GM18861 (cell line): ENCODE data around the gene VPS36.
"Not testable (repeated sequence)": the region's sequence is repeated elsewhere in the genome, so short reads cannot be mapped to it uniquely, and the experiment has no call there.

ENCODE experiments used
- ATAC-seq: cut with Tn5 transposase; IDR thresholded peaks from one replicate; pipeline ENCODE4 v1.9.1; 2021; ENCODE audit not compliant: unreplicated experiment

The VPS36 gene

GRCh38 chr13:52447354-52447753 lies 3.1 kb downstream of the VPS36 start:
- no peak for ATAC-seq

GRCh38 chr13:52446265-52446664 lies 4.2 kb downstream of the VPS36 start:
- no peak for ATAC-seq

- ATAC-seq: no peak
Measured at GRCh38 chr13:52432456-52432855, 18.0 kb downstream of the VPS36 start.

- no peak for ATAC-seq
Measured at GRCh38 chr13:52428295-52428694, 22.1 kb downstream of the VPS36 start.

- no peak for ATAC-seq
Measured at GRCh38 chr13:52421216-52421615, 29.2 kb downstream of the VPS36 start.

DNA sequence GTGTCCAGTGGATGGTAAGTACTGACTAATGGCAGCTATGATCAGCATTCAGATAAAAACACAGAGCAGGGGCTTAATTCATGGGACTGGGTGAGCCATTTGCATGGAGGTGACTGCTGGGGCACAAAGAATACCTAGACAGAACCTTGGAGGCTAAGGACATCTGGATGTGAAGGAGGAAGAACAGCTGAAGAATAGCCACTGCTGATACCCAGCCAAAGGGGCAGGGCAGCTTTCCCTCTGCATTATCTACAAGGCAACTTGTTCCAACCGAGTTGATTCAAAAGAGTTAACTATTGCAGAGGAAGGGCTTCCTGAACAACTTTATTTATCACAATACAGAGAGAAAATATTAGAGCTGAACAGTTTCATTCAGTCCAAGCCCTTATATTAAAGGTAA lies 31.4 kb downstream of the VPS36 start:
- ATAC-seq: no peak

- no peak for ATAC-seq
Measured at GRCh38 chr13:52414963-52415362, 35.5 kb downstream of the VPS36 start.

GRCh38 chr13:52414051-52414450 lies 36.4 kb downstream of the VPS36 start:
- no peak for ATAC-seq

GRCh38 chr13:52412128-52412527 lies 38.3 kb downstream of the VPS36 start:
- ATAC-seq: no peak

- ATAC-seq: peak; percentile 99
Measured at GRCh38 chr13:52411629-52412028, 38.8 kb downstream of the VPS36 start.

- not testable (repeated sequence) for ATAC-seq
Measured at GRCh38 chr13:52408071-52408658, 42.3 kb downstream of the VPS36 start.

DNA sequence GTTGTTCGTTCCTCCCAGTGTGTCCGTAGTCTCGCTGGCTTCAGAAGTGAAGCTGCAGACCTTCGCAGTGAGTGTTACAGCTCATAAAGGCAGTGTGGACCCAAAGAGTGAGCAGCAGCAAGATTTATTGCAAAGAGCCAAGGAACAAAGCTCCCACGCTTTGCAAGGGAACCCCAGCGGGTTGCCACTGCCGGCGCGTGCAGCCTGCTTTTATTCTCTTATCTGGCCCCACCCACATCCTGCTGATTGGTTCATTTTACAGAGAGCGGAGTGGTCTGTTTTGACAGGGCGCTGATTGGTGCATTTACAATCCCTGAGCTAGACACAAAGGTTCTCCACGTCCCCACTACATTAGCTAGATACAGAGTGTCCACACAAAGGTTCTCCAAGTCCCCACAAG lies 43.0 kb downstream of the VPS36 start:
- ATAC-seq: not testable (repeated sequence)

DNA sequence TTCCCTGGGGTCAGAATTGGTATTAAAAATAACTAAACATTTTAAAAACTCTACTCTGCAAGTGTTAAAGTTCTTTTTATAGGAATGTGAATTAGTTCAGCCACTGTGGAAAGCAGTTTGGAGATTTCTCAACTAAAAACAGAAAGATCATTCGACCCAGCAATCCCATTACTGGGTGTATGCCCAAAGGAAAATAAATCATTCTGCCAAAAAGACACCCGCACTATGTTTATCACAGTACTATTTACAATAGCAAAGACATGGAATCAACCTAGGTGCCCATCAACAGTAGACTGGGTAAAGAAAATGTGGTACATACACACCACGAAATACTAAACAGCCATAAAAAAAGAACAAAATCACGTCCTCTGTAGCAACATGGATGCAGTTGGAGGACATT lies 43.8 kb downstream of the VPS36 start:
- no peak for ATAC-seq

DNA sequence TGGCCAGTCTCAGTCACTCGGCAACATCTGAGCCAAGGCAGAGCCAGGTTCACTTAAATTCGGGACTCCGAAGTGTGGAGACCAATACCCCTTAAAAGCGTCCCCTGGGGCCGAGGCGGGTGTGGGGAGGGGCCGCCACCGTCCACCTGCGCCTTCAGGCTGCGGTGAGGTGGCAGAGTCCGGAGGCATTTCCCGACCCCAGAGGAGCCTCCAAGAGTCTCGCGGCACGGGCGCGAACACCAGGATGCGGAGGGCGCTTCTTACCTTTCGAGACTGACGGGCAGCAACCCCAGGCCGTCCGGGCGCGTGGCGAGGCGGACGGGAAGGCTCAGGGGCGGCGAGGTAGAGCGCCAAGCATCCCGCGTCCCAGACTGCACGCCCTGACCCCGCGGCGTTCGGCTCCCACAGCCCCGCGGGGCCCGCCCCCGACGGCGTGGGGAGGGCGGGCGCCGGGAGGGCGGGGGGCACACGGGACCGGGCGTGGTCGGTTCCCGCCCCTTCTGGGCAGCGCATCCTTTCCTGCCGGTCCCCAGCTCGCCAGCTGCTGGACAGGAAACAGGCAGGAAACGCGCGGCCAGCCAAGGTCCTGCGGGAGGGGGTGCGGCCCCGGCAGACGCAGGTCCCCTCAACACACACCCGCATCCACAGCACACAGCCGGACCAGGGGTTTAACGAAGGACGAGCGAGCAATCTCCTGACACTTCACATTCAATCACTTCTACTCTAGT lies 44.5 kb downstream of the VPS36 start, which contains the start of gene THSD1:
Gene THSD1, minus strand, starts transcription at position 406 of the 728 bp plus-strand sequence. CDS start 3,572 bp downstream, outside the sequence.
- no peak for ATAC-seq

DNA sequence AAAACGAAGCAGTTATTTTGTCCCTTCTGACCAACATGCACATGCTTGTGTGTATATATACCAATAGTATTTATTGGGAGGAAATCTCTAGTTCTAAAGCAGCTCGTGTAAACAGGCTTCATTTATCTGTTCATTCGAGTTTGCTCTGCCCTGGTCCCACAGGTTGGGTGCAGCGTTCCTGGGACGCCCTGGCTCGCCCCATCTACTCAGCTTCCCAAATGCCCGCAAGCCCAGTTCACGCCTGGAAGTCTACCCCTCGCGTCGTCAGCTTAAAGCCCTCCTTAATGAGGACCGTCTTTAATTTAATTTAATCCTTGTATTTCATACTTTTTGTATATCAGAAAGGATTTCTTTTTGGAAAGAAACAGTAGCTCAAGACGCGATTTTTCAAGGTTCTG lies 45.1 kb downstream of the VPS36 start:
- ATAC-seq: no peak

DNA sequence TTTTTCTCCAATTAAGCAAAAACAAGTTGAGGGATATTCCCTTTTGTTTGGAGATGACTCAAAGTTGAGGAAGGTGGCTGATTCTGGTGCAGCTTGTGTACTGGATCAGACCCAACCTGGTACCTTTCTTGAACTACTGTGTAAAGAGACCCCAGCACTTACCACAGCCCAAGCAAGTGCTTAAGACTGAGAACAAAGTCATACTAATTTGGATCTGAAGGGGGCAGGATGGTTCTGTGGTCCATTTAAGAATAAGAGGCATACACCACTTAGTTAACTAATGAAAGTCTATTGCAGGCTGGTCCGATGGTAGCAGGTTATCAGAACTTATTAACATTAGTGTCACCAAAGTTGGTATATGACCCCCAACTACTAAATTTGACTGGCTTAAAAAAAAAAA lies 50.7 kb downstream of the VPS36 start:
- ATAC-seq: no peak

DNA sequence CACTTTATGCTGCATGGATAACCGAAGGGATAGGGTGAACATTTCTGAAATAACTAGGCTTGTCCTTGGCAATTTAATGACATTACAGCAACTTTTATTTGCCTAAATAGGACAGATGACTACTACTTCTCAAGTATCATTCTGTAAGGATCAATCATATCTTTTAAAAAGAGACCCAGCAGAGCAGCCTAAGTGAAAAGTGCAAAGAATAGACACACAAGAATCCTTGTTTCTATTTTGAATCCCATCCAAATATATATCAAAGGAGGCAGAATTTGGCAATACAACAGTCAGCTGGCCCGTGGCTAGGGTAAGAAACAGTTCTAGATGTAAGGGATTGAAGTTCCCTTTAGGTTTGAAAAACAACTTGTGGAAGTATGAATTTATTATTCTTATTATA lies 51.4 kb downstream of the VPS36 start:
- ATAC-seq: no peak

GRCh38 chr13:52395704-52396103 lies 54.7 kb downstream of the VPS36 start:
- no peak for ATAC-seq

DNA sequence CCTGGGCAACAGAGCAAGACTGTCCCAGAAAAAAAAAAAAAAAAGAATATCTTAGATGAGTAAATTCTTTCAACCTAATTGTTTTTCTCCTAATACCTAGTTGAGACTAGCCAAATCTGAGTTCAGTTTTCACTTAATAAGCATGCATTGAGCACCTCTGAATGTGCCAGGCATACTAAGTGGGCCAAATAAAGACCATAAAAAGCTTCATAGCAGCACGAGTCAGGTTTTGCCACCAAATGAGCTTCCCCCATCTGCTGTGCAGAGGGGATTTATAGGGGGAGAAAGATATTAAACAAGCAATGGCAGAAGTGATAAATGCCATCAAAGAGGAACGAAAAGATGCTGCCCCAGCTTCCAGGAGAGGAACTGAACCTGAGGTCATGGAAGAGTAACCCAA lies 55.8 kb downstream of the VPS36 start:
- ATAC-seq: no peak

- no peak for ATAC-seq
Measured at GRCh38 chr13:52393572-52394357, 56.7 kb downstream of the VPS36 start.

- no peak for ATAC-seq
Measured at GRCh38 chr13:52387721-52388120, 62.7 kb downstream of the VPS36 start.

DNA sequence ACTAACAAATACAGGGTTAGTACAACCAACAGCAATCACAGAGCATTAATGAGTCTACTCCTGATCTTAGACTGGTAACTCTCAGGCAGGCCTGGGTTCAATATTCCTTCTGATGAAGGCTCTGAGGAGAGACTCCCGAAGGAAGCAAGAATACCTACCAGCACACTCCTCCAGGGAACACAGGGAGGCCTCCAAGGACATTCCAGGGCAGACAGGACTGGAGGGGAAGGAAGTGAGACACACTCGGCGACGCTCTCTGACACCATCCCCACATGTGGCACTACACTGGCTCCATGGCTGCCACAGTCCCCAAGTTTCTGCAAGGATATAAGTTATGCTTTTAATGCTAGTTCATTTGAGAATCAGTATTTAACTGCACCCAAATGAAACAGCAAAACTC lies 64.6 kb downstream of the VPS36 start:
- ATAC-seq: no peak
